HEK293 (cell line): ENCODE results near the gene MRPL36.

Experiments used
- CTCF ChIA-PET: fragments of 350-600 bp; formaldehyde crosslinking; extraction: SDS; loops from one replicate; lab custom pipeline; 2021; ENCODE audit warnings: antibody characterized with exemption; lab: Yijun Ruan, JAX
- POLR2A ChIA-PET: fragments of 300-600 bp; formaldehyde crosslinking; extraction: SDS; loops from one replicate; lab custom pipeline; 2020; ENCODE audit warnings: antibody characterized with exemption, inconsistent platforms; lab: Yijun Ruan, JAX
- H3K27ac ChIP-seq: fragments of 200-500 bp; sonication (Bioruptor generic); 2 replicates; pipeline ENCODE4 v1.5.1; 2014; ENCODE audit warnings: low read depth, low read length, control low read depth, inconsistent platforms; ENCODE audit errors: extremely low read depth
- H3K36me3 ChIP-seq, 2 experiments: fragments of 200-500 bp in 1 of 2; sonication (Bioruptor generic) in 1 of 2; 1 replicate in 1 of 2; 2 replicates in 1 of 2; pipeline ENCODE4 v1.5.1; 2014 to 2017; ENCODE audit warnings: inconsistent platforms in 2 of 2, low read length in 2 of 2; ENCODE audit not compliant: control insufficient read depth in 2 of 2, insufficient read depth in 1 of 2
- H3K4me1 ChIP-seq: fragments of 200-500 bp; sonication (Bioruptor generic); 2 replicates; pipeline ENCODE4 v1.5.1; 2014; ENCODE audit warnings: mild to moderate bottlenecking, low read length, inconsistent platforms; ENCODE audit not compliant: control insufficient read depth, insufficient read depth
- H3K4me3 ChIP-seq: 2 replicates; pipeline ENCODE4 v1.5.1; 2011; ENCODE audit warnings: low read depth, mild to moderate bottlenecking, control low read depth, low read length, moderate library complexity
- H3K9me3 ChIP-seq: fragments of 200-500 bp; sonication (Bioruptor generic); 2 replicates; pipeline ENCODE4 v1.5.1; 2014; ENCODE audit warnings: low read depth, low read length, inconsistent platforms; ENCODE audit not compliant: control insufficient read depth, insufficient read depth
- EGR2 ChIP-seq: fragments of 450-650 bp; formaldehyde crosslinking; IDR thresholded peaks from 2 replicates; pipeline ENCODE4 v1.5.1; 2016; ENCODE audit warnings: low read depth, missing biosample characterization, missing genetic modification characterization
- GLI4 ChIP-seq: fragments of 450-650 bp; formaldehyde crosslinking; IDR thresholded peaks from 2 replicates; pipeline ENCODE4 v1.5.1; 2016; ENCODE audit warnings: missing biosample characterization, missing genetic modification characterization
- KLF1 ChIP-seq: fragments of 450-650 bp; formaldehyde crosslinking; IDR thresholded peaks from 2 replicates; pipeline ENCODE4 v1.5.1; 2016; ENCODE audit warnings: missing biosample characterization, missing genetic modification characterization
- KLF10 ChIP-seq: fragments of 450-650 bp; IDR thresholded peaks from 2 replicates; pipeline ENCODE4 v1.5.1; 2018; ENCODE audit warnings: missing biosample characterization, mild to moderate bottlenecking, missing genetic modification characterization
- RBAK ChIP-seq: fragments of 450-650 bp; formaldehyde crosslinking; IDR thresholded peaks from 2 replicates; pipeline ENCODE4 v1.5.1; 2016; ENCODE audit warnings: missing biosample characterization, missing genetic modification characterization
- SP2 ChIP-seq: fragments of 450-650 bp; formaldehyde crosslinking; IDR thresholded peaks from 2 replicates; pipeline ENCODE4 v1.5.1; 2016; ENCODE audit warnings: missing biosample characterization, missing genetic modification characterization
- SP7 ChIP-seq: fragments of 450-650 bp; formaldehyde crosslinking; IDR thresholded peaks from 2 replicates; pipeline ENCODE4 v1.5.1; 2016; ENCODE audit warnings: missing biosample characterization, missing genetic modification characterization
- TRIM28 ChIP-seq: IDR thresholded peaks from 2 replicates; pipeline ENCODE4 v1.6.1; 2011; ENCODE audit warnings: low read length, control low read depth, borderline replicate concordance
- YY1 ChIP-seq: fragments of 450-650 bp; formaldehyde crosslinking; IDR thresholded peaks from 2 replicates; pipeline ENCODE4 v1.5.1; 2018; ENCODE audit warnings: missing biosample characterization, missing genetic modification characterization
- ZEB2 ChIP-seq: fragments of 450-650 bp; formaldehyde crosslinking; IDR thresholded peaks from 2 replicates; pipeline ENCODE4 v1.5.1; 2016; ENCODE audit warnings: missing biosample characterization, missing genetic modification characterization
- ZNF157 ChIP-seq: fragments of 450-650 bp; formaldehyde crosslinking; IDR thresholded peaks from 2 replicates; pipeline ENCODE4 v1.5.1; 2016; ENCODE audit warnings: missing biosample characterization, missing genetic modification characterization
- ZNF2 ChIP-seq: fragments of 450-650 bp; formaldehyde crosslinking; IDR thresholded peaks from 2 replicates; pipeline ENCODE4 v1.5.1; 2016; ENCODE audit warnings: missing biosample characterization, missing genetic modification characterization
- ZNF366 ChIP-seq: fragments of 450-650 bp; formaldehyde crosslinking; conservative IDR thresholded peaks from 2 replicates; pipeline ENCODE4 v1.5.1; 2016; ENCODE audit warnings: missing biosample characterization, missing genetic modification characterization
- ZNF600 ChIP-seq: fragments of 450-650 bp; formaldehyde crosslinking; IDR thresholded peaks from 2 replicates; pipeline ENCODE4 v1.5.1; 2016; ENCODE audit warnings: missing biosample characterization, missing genetic modification characterization
- ZNF621 ChIP-seq: fragments of 450-650 bp; formaldehyde crosslinking; IDR thresholded peaks from 2 replicates; pipeline ENCODE4 v1.5.1; 2017; ENCODE audit warnings: missing biosample characterization, missing genetic modification characterization
- ZSCAN16 ChIP-seq: fragments of 450-650 bp; formaldehyde crosslinking; IDR thresholded peaks from 2 replicates; pipeline ENCODE4 v1.5.1; 2016; ENCODE audit warnings: missing biosample characterization, missing genetic modification characterization
- ZXDB ChIP-seq: fragments of 450-650 bp; formaldehyde crosslinking; IDR thresholded peaks from 2 replicates; pipeline ENCODE4 v1.5.1; 2016; ENCODE audit warnings: missing biosample characterization, missing genetic modification characterization
- TF ChIP-seq, protein P1 (sequence below): fragments of 450-650 bp; formaldehyde crosslinking; IDR thresholded peaks from 2 replicates; pipeline ENCODE4 v1.5.1; 2017; ENCODE audit warnings: missing biosample characterization, mild to moderate bottlenecking, missing genetic modification characterization, moderate library complexity
- TF ChIP-seq, protein P2 (sequence below): fragments of 450-650 bp; formaldehyde crosslinking; IDR thresholded peaks from 2 replicates; pipeline ENCODE4 v1.5.0; 2017; ENCODE audit warnings: missing biosample characterization, missing genetic modification characterization, borderline replicate concordance
- TF ChIP-seq, protein P3 (sequence below): fragments of 450-650 bp; formaldehyde crosslinking; IDR thresholded peaks from 2 replicates; pipeline ENCODE4 v1.5.1; 2016; ENCODE audit warnings: missing biosample characterization, missing genetic modification characterization
- TF ChIP-seq, protein P4 (sequence below): fragments of 450-650 bp; formaldehyde crosslinking; IDR thresholded peaks from 2 replicates; pipeline ENCODE4 v1.5.1; 2017; ENCODE audit warnings: missing biosample characterization, missing genetic modification characterization
- TF ChIP-seq, protein P5 (sequence below): fragments of 450-650 bp; formaldehyde crosslinking; IDR thresholded peaks from 2 replicates; pipeline ENCODE4 v1.5.1; 2016; ENCODE audit warnings: missing biosample characterization, missing genetic modification characterization
- TF ChIP-seq, protein P6 (sequence below): fragments of 450-650 bp; formaldehyde crosslinking; IDR thresholded peaks from 2 replicates; pipeline ENCODE4 v1.5.1; 2016; ENCODE audit warnings: missing biosample characterization, missing genetic modification characterization

MRPL36 gene

DNA sequence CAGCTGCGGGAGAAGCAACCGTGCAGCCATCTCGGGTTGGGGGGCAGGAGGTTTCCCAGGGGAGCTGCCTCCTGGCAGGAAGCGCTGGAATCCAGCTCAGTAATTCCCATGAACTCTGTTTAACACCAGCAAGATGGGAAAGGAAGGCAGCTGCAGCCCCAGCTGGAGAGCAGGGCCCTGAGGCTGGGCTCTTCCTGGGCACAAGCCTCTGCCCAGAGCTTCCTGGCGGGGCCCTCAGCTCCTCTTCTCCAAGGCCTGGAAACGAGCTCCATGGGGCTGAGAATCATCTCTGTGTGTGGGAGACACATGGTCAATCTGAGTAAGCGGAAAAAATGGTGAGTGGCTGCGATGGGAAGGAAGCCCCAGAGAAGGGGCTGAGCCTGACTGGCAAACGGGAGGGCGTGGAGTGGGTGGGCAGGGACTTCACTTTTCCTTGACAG, 6.3 kb downstream of the MRPL36 start (continued):
- TF ChIP-seq EGR2 (peak; percentile 60; the same call in 1 of the 2 replicates), RBAK (tag by site-specific recombination) (no peak)

DNA sequence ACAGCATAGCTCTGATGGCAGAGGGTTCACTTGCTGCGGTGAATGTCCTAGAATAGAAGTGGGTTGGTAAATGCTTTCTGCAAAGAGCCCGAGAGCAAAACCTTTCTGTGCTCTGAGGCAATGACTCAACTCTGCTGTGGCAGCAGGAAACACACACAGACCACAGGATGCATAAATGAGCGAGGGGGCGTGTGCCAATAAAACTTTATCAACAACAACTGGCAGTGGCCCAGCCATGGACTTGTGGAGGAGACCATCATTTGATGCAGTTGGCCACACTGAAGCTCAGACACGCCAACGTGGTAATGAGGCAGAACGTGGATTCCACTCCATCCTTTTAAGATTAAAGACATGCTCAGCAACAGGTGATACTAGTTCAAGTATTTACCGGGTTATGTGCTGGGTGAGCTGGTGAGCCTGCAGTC, 6.8 kb downstream of the MRPL36 start:
- CTCF ChIA-PET, result no interaction called here
- Histone ChIP-seq H3K27ac (peak overlapping the region; percentile 47; the same call in 1 of the 2 replicates), H3K4me1 (peaks cover 6% of the 10 kb centered on the region), H3K4me3 (no peak overlapping the region), H3K9me3 (no peaks in the 10 kb centered on the region), H3K36me3 (peaks cover 3 to 21% of the 10 kb centered on the region in 2 experiments; a peak in 2 of 3 replicates)
- POLR2A ChIA-PET, result interaction anchor here (0.9 to 1.2 kb wide), 2 partner anchors 8 to 15 kb away, joined by 3 to 4 read pairs; no protein-coding TSS in a partner anchor
- 0 out of 2 replicates have a peak, but pooled peaks have one; percentile 20 for TF ChIP-seq ZNF366 (tag by site-specific recombination)
- TF ChIP-seq EGR2, result peak; percentile 91
- TF ChIP-seq ZNF600 (tag by site-specific recombination), result 0 out of 2 replicates have a peak, but pooled peaks have one; percentile 17
- peak; percentile 50; the same call in 1 of the 2 replicates for TF ChIP-seq SP7
- TF ChIP-seq, protein P1, sequence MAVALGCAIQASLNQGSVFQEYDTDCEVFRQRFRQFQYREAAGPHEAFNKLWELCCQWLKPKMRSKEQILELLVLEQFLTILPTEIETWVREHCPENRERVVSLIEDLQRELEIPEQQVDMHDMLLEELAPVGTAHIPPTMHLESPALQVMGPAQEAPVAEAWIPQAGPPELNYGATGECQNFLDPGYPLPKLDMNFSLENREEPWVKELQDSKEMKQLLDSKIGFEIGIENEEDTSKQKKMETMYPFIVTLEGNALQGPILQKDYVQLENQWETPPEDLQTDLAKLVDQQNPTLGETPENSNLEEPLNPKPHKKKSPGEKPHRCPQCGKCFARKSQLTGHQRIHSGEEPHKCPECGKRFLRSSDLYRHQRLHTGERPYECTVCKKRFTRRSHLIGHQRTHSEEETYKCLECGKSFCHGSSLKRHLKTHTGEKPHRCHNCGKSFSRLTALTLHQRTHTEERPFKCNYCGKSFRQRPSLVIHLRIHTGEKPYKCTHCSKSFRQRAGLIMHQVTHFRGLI (tag by site-specific recombination), result peak; percentile 87
- TF ChIP-seq, protein P2, sequence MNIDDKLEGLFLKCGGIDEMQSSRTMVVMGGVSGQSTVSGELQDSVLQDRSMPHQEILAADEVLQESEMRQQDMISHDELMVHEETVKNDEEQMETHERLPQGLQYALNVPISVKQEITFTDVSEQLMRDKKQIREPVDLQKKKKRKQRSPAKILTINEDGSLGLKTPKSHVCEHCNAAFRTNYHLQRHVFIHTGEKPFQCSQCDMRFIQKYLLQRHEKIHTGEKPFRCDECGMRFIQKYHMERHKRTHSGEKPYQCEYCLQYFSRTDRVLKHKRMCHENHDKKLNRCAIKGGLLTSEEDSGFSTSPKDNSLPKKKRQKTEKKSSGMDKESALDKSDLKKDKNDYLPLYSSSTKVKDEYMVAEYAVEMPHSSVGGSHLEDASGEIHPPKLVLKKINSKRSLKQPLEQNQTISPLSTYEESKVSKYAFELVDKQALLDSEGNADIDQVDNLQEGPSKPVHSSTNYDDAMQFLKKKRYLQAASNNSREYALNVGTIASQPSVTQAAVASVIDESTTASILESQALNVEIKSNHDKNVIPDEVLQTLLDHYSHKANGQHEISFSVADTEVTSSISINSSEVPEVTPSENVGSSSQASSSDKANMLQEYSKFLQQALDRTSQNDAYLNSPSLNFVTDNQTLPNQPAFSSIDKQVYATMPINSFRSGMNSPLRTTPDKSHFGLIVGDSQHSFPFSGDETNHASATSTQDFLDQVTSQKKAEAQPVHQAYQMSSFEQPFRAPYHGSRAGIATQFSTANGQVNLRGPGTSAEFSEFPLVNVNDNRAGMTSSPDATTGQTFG (tag by site-specific recombination), result no peak
- peak; percentile 16; the same call in 1 of the 2 replicates for TF ChIP-seq SP2 (tag by site-specific recombination)
- TF ChIP-seq ZNF621 (tag by site-specific recombination), result no peak
- TF ChIP-seq, protein P3, sequence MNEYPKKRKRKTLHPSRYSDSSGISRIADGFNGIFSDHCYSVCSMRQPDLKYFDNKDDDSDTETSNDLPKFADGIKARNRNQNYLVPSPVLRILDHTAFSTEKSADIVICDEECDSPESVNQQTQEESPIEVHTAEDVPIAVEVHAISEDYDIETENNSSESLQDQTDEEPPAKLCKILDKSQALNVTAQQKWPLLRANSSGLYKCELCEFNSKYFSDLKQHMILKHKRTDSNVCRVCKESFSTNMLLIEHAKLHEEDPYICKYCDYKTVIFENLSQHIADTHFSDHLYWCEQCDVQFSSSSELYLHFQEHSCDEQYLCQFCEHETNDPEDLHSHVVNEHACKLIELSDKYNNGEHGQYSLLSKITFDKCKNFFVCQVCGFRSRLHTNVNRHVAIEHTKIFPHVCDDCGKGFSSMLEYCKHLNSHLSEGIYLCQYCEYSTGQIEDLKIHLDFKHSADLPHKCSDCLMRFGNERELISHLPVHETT (tag by site-specific recombination), result peak; percentile 20; the same call in 1 of the 2 replicates
- 0 out of 2 replicates have a peak, but pooled peaks have one; percentile 30 for TF ChIP-seq GLI4
- TF ChIP-seq ZNF157 (tag by site-specific recombination), result no peak
- peak; percentile 87 for TF ChIP-seq KLF10 (tag by site-specific recombination)
- TF ChIP-seq ZNF2, result 0 out of 2 replicates have a peak, but pooled peaks have one; percentile 24
- TF ChIP-seq ZXDB (tag by site-specific recombination), result peak; percentile 49; the same call in 1 of the 2 replicates
- TF ChIP-seq, protein P4, sequence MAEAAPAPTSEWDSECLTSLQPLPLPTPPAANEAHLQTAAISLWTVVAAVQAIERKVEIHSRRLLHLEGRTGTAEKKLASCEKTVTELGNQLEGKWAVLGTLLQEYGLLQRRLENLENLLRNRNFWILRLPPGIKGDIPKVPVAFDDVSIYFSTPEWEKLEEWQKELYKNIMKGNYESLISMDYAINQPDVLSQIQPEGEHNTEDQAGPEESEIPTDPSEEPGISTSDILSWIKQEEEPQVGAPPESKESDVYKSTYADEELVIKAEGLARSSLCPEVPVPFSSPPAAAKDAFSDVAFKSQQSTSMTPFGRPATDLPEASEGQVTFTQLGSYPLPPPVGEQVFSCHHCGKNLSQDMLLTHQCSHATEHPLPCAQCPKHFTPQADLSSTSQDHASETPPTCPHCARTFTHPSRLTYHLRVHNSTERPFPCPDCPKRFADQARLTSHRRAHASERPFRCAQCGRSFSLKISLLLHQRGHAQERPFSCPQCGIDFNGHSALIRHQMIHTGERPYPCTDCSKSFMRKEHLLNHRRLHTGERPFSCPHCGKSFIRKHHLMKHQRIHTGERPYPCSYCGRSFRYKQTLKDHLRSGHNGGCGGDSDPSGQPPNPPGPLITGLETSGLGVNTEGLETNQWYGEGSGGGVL (tag by site-specific recombination), result no peak
- TF ChIP-seq, protein P5, sequence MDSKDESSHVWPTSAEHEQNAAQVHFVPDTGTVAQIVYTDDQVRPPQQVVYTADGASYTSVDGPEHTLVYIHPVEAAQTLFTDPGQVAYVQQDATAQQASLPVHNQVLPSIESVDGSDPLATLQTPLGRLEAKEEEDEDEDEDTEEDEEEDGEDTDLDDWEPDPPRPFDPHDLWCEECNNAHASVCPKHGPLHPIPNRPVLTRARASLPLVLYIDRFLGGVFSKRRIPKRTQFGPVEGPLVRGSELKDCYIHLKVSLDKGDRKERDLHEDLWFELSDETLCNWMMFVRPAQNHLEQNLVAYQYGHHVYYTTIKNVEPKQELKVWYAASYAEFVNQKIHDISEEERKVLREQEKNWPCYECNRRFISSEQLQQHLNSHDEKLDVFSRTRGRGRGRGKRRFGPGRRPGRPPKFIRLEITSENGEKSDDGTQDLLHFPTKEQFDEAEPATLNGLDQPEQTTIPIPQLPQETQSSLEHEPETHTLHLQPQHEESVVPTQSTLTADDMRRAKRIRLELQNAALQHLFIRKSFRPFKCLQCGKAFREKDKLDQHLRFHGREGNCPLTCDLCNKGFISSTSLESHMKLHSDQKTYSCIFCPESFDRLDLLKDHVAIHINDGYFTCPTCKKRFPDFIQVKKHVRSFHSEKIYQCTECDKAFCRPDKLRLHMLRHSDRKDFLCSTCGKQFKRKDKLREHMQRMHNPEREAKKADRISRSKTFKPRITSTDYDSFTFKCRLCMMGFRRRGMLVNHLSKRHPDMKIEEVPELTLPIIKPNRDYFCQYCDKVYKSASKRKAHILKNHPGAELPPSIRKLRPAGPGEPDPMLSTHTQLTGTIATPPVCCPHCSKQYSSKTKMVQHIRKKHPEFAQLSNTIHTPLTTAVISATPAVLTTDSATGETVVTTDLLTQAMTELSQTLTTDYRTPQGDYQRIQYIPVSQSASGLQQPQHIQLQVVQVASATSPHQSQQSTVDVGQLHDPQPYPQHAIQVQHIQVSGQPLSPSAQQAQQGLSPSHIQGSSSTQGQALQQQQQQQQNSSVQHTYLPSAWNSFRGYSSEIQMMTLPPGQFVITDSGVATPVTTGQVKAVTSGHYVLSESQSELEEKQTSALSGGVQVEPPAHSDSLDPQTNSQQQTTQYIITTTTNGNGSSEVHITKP (tag by site-specific recombination), result peak; percentile 69
- TF ChIP-seq YY1, result peak; percentile 63; the same call in 1 of the 2 replicates
- TF ChIP-seq KLF1 (tag by site-specific recombination), result peak; percentile 72; the same call in 1 of the 2 replicates
- 0 out of 2 replicates have a peak, but pooled peaks have one; percentile 33 for TF ChIP-seq ZEB2
- TF ChIP-seq ZSCAN16 (tag by site-specific recombination), result no peak
- TF ChIP-seq TRIM28, result 0 out of 2 replicates have a peak, but pooled peaks have one; percentile 18
- TF ChIP-seq, protein P6, sequence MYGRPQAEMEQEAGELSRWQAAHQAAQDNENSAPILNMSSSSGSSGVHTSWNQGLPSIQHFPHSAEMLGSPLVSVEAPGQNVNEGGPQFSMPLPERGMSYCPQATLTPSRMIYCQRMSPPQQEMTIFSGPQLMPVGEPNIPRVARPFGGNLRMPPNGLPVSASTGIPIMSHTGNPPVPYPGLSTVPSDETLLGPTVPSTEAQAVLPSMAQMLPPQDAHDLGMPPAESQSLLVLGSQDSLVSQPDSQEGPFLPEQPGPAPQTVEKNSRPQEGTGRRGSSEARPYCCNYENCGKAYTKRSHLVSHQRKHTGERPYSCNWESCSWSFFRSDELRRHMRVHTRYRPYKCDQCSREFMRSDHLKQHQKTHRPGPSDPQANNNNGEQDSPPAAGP, result peak; percentile 36; the same call in 1 of the 2 replicates
